K562 (cell line): ENCODE results near the gene ULBP1. TPM values are rescaled to one million over a fixed set of nuclear protein-coding genes. Genes with fewer than 3 reads are reported as not detected.

ENCODE experiments used
- C11orf30 ChIP-seq: fragments of 450-650 bp; IDR thresholded peaks from 2 replicates; pipeline ENCODE4 v1.6.1; 2016; ENCODE audit warnings: low read depth, mild to moderate bottlenecking
- CBFB ChIP-seq: sonication (generic); formaldehyde crosslinking; IDR thresholded peaks from 2 replicates; pipeline ENCODE4 v1.4.0; 2020; ENCODE audit warnings: mild to moderate bottlenecking, missing genetic modification reagents
- DEAF1 ChIP-seq: fragments of 450-650 bp; formaldehyde crosslinking; IDR thresholded peaks from 2 replicates; pipeline ENCODE4 v1.4.0; 2020; ENCODE audit warnings: mild to moderate bottlenecking, moderate library complexity
- FOXP1 ChIP-seq: sonication (generic); formaldehyde crosslinking; IDR thresholded peaks from 2 replicates; pipeline ENCODE4 v1.8.0; 2022; ENCODE audit warnings: mild to moderate bottlenecking, missing genetic modification reagents
- ID3 ChIP-seq, 2 experiments: fragments of 250-450 bp in 1 of 2; fragments of 450-650 bp in 1 of 2; sonication (Bioruptor Pico) in 1 of 2; IDR thresholded peaks; 2 replicates each; pipeline versions ENCODE4 v1.6.1 to v1.8.0; 2016 to 2021; ENCODE audit warnings: mild to moderate bottlenecking in 2 of 2, moderate library complexity in 2 of 2, missing compliant biosample characterization in 1 of 2, missing genetic modification characterization in 1 of 2
- IRF9 ChIP-seq: fragments of 450-650 bp; IDR thresholded peaks from 2 replicates; pipeline ENCODE4 v1.6.1; 2016; ENCODE audit warnings: missing biosample characterization, missing genetic modification characterization
- JUNB ChIP-seq: fragments of 450-650 bp; formaldehyde crosslinking; conservative IDR thresholded peaks from 2 replicates; pipeline ENCODE4 v1.4.0; 2020; ENCODE audit warnings: mild to moderate bottlenecking
- KDM5B ChIP-seq: fragments of 200-600 bp; sonication (generic); IDR thresholded peaks from 2 replicates; pipeline ENCODE4 v1.6.1; 2012; ENCODE audit warnings: low read depth, mild to moderate bottlenecking, moderate library complexity, low read length, control low read depth, inconsistent platforms; ENCODE audit not compliant: insufficient replicate concordance
- MTF1 ChIP-seq: fragments of 250-450 bp; sonication (Bioruptor Pico); IDR thresholded peaks from 2 replicates; pipeline ENCODE4 v1.9.0; 2021; ENCODE audit warnings: moderate library complexity, mild to moderate bottlenecking, inconsistent platforms, borderline replicate concordance
- NRF1 ChIP-seq, 2 experiments: fragments of 450-650 bp; IDR thresholded peaks in 1 of 2; conservative IDR thresholded peaks in 1 of 2; 2 replicates each; pipeline ENCODE4 v1.6.1; 2014; ENCODE audit warnings: mild to moderate bottlenecking in 2 of 2
- PHB ChIP-seq: fragments of 250-450 bp; sonication (Bioruptor Pico); IDR thresholded peaks from 2 replicates; pipeline ENCODE4 v1.5.0; 2021
- POLR2B ChIP-seq: fragments of 450-650 bp; IDR thresholded peaks from 2 replicates; pipeline ENCODE4 v1.6.1; 2018; ENCODE audit warnings: low read depth; ENCODE audit not compliant: partially characterized antibody
- RCOR1 ChIP-seq, 2 experiments: IDR thresholded peaks; 2 replicates each; pipeline ENCODE4 v1.6.1; 2012; ENCODE audit warnings: low read depth in 2 of 2, low read length in 2 of 2, borderline replicate concordance in 1 of 2, improper control_type of control experiment in 1 of 2
- SMARCC2 ChIP-seq: fragments of 450-650 bp; IDR thresholded peaks from 2 replicates; pipeline ENCODE4 v1.6.1; 2017; ENCODE audit warnings: antibody characterized with exemption, moderate library complexity, mild to moderate bottlenecking, low read depth
- ZFPM2 ChIP-seq: fragments of 250-450 bp; sonication (Bioruptor Pico); IDR thresholded peaks from 2 replicates; pipeline ENCODE4 v1.5.1; 2022; ENCODE audit warnings: mild to moderate bottlenecking
- ZNF12 ChIP-seq: sonication (generic); formaldehyde crosslinking; IDR thresholded peaks from 2 replicates; pipeline ENCODE4 v1.4.0; 2020; ENCODE audit warnings: mild to moderate bottlenecking, missing genetic modification reagents
- ZNF174 ChIP-seq: fragments of 250-450 bp; sonication (Bioruptor Pico); IDR thresholded peaks from 2 replicates; pipeline ENCODE4 v1.4.0; 2020; ENCODE audit warnings: mild to moderate bottlenecking
- ZNF224 ChIP-seq: sonication (generic); formaldehyde crosslinking; IDR thresholded peaks from 2 replicates; pipeline ENCODE4 v1.8.0; 2022; ENCODE audit warnings: mild to moderate bottlenecking, missing genetic modification reagents
- ZNF41 ChIP-seq: fragments of 250-450 bp; sonication (Bioruptor Pico); conservative IDR thresholded peaks from 2 replicates; pipeline ENCODE4 v1.4.0; 2020; ENCODE audit warnings: mild to moderate bottlenecking
- ZNF589 ChIP-seq: fragments of 200-800 bp; sonication (Bioruptor generic); IDR thresholded peaks from 2 replicates; pipeline ENCODE4 v1.6.1; 2016; ENCODE audit warnings: low read depth, missing genetic modification characterization, missing compliant biosample characterization
- polyA plus RNA-seq, 8 experiments: library from polyadenylated mRNA; depleted of rRNA in 4 of 8; stranded (reverse) in 5 of 8; unstranded in 3 of 8; fragments of >200 nt; fragmentation: Nextera tagmentation in 2 of 8; fragmentation: Illumina TruSeq in 1 of 8; extraction: Ambion mirVana in 2 of 8; extraction: Trizol in 1 of 8; gene quantifications; 2 replicates each; pipeline versions ENCODE4 v1.2.1 to v1.2.3, GENCODE V29; 2011 to 2014; ENCODE audit warnings: inconsistent platforms in 1 of 8, missing spikeins in 1 of 8
- total RNA-seq, 7 experiments: library from RNA; depleted of rRNA in 6 of 7; stranded (reverse); fragments of >200 nt in 6 of 7; fragmentation: Illumina TruSeq in 2 of 7; extraction: Trizol in 2 of 7; gene quantifications; 2 replicates each; pipeline versions ENCODE4 v1.2.1 to v1.2.3, GENCODE V29; 2011 to 2021; ENCODE audit warnings: low replicate concordance in 1 of 7

Gene ULBP1
- total and polyA plus RNA-seq, 9 of the 15 experiments (the other 6 are each of a cell fraction or from before 2014, with no cell fraction given): 0.33 to 6.0 (median 2.5) TPM

- TF ChIP-seq ID3 (CRISPR knock-in tag; IDR thresholded peaks at IDR 0.05) (no peak), ID3 (tag; IDR thresholded peaks at IDR 0.05) (no peak; the same call in 1 of the 2 replicates), MTF1 (no peak), ZFPM2 (CRISPR knock-in tag) (no peak), ZNF224 (no peak), CBFB (0 out of 2 replicates have a peak, but pooled peaks have one; percentile 11), FOXP1 (CRISPR knock-in tag) (peak; percentile 87), C11orf30 (peak; percentile 50), DEAF1 (CRISPR knock-in tag) (no peak), PHB (CRISPR knock-in tag) (no peak), ZNF12 (no peak), KDM5B (peak; percentile 88), RCOR1 (IDR thresholded peaks at IDR 0.05; ENCODE audit: borderline replicate concordance in 1 of 2, low read depth in 2 of 2, low read length in 2 of 2) (peak in 1 of 2 experiments; percentile 88; a peak in 2 of 4 replicates), ZNF589 (CRISPR knock-in tag) (no peak), JUNB (CRISPR knock-in tag) (0 out of 2 replicates have a peak, but pooled peaks have one; percentile 1), ZNF174 (CRISPR knock-in tag) (no peak), POLR2B (peak; percentile 77), IRF9 (tag) (peak; percentile 92), NRF1 (conservative IDR thresholded peaks at IDR 0.05 in 1 of 2, IDR thresholded peaks at IDR 0.05 in 1 of 2) (peak; percentile 90), ZNF41 (CRISPR knock-in tag) (no peak), SMARCC2 (no peak)
These were observed at the start of gene ULBP1 (continued) for GRCh38 chr6:149963462-149964307.
